ENCODE measurements around the gene ANKRD30A. TPM values are rescaled to one million over a fixed set of nuclear protein-coding genes. Genes with fewer than 3 reads are reported as not detected.
"Not testable (repeated sequence)": the region's sequence is repeated elsewhere in the genome, so short reads cannot be mapped to it uniquely, and the experiment has no call there.

The ANKRD30A gene
- total RNA-seq, 2 donors from 2014 or later: not detected

GRCh38 chr10:37381271-37381670, 255.9 kb downstream of the ANKRD30A start:
- Histone ChIP-seq H3K27me3 (ENCODE audit: control insufficient read depth, insufficient read depth, low read length, poor library complexity, severe bottlenecking) (no peaks in the 10 kb centered on the region), H3K27ac (ENCODE audit: low read depth, low read length) (no peak overlapping the region), H3K4me3 (ENCODE audit: low read length) (no peak overlapping the region), H3K9me3 (ENCODE audit: control insufficient read depth, low read length) (peaks cover 93% of the 10 kb centered on the region), H3K4me1 (ENCODE audit: control insufficient read depth, insufficient read depth, low read length) (no peaks in the 10 kb centered on the region), H3K36me3 (ENCODE audit: control insufficient read depth, insufficient read depth, low read length) (no peaks in the 10 kb centered on the region), H3K9ac (ENCODE audit: extremely low read depth, low read length, poor library complexity, severe bottlenecking) (no peak overlapping the region)
- Mint-ChIP-seq H3K4me1 (no peaks in the 10 kb centered on the region), H3K9me3 (peaks cover 93% of the 10 kb centered on the region), H3K27me3 (ENCODE audit: insufficient read depth) (no peaks in the 10 kb centered on the region), H3K27ac (no peak overlapping the region), H3K36me3 (ENCODE audit: low read depth) (no peaks in the 10 kb centered on the region), H3K4me3 (no peak overlapping the region)
- TF ChIP-seq CTCF (conservative IDR thresholded peaks at IDR 0.05): no peak
- no peak for DNase-seq
- WGBS, 2 experiments (ENCODE audit: insufficient coverage in 1 of 2, insufficient read length in 1 of 2): 76 to 87% methylated on average over 2 to 3 of the region's 3 CpGs

GRCh38 chr10:37384923-37385322, 259.5 kb downstream of the ANKRD30A start:
- Histone ChIP-seq H3K36me3 (ENCODE audit: control insufficient read depth, insufficient read depth, low read length) (no peaks in the 10 kb centered on the region), H3K4me1 (ENCODE audit: control insufficient read depth, insufficient read depth, low read length) (no peaks in the 10 kb centered on the region), H3K27ac (ENCODE audit: low read depth, low read length) (no peak overlapping the region), H3K9ac (ENCODE audit: extremely low read depth, low read length, poor library complexity, severe bottlenecking) (no peak overlapping the region), H3K27me3 (ENCODE audit: control insufficient read depth, insufficient read depth, low read length, poor library complexity, severe bottlenecking) (no peaks in the 10 kb centered on the region), H3K4me3 (ENCODE audit: low read length) (no peak overlapping the region), H3K9me3 (ENCODE audit: control insufficient read depth, low read length) (peaks cover 90% of the 10 kb centered on the region)
- Mint-ChIP-seq H3K9me3 (peaks cover 85% of the 10 kb centered on the region), H3K4me1 (no peaks in the 10 kb centered on the region), H3K4me3 (no peak overlapping the region), H3K27me3 (ENCODE audit: insufficient read depth) (no peaks in the 10 kb centered on the region), H3K27ac (no peak overlapping the region), H3K36me3 (ENCODE audit: low read depth) (no peaks in the 10 kb centered on the region)
- no peak for TF ChIP-seq CTCF (conservative IDR thresholded peaks at IDR 0.05)
- no peak for DNase-seq
- WGBS, 2 experiments (ENCODE audit: insufficient coverage in 1 of 2, insufficient read length in 1 of 2): 81 to 100% methylated on average over 2 to 4 of the region's 4 CpGs

GRCh38 chr10:37390926-37391325, 265.5 kb downstream of the ANKRD30A start:
- H3K9ac ChIP-seq (ENCODE audit: extremely low read depth, low read length, poor library complexity, severe bottlenecking): no peak overlapping the region
- H3K27ac Mint-ChIP-seq: no peak overlapping the region
- no peaks in the 10 kb centered on the region for H3K4me1 ChIP-seq (ENCODE audit: control insufficient read depth, insufficient read depth, low read length)
- H3K9me3 ChIP-seq (ENCODE audit: control insufficient read depth, low read length): peaks cover 70% of the 10 kb centered on the region
- no peak overlapping the region for H3K4me3 Mint-ChIP-seq
- H3K4me1 Mint-ChIP-seq: no peaks in the 10 kb centered on the region
- no peak for TF ChIP-seq CTCF (conservative IDR thresholded peaks at IDR 0.05)
- no peak for DNase-seq
- 77 to 82% methylated on average over 1 to 3 of the region's 3 CpGs for WGBS, 2 experiments (ENCODE audit: insufficient coverage in 1 of 2, insufficient read length in 1 of 2)
- no peaks in the 10 kb centered on the region for H3K27me3 Mint-ChIP-seq (ENCODE audit: insufficient read depth)
- no peaks in the 10 kb centered on the region for H3K36me3 Mint-ChIP-seq (ENCODE audit: low read depth)
- no peak overlapping the region for H3K27ac ChIP-seq (ENCODE audit: low read depth, low read length)
- H3K9me3 Mint-ChIP-seq: peaks cover 85% of the 10 kb centered on the region
- no peak overlapping the region for H3K4me3 ChIP-seq (ENCODE audit: low read length)
- H3K27me3 ChIP-seq (ENCODE audit: control insufficient read depth, insufficient read depth, low read length, poor library complexity, severe bottlenecking): no peaks in the 10 kb centered on the region
- H3K36me3 ChIP-seq (ENCODE audit: control insufficient read depth, insufficient read depth, low read length): no peaks in the 10 kb centered on the region

- not testable (repeated sequence) for H3K36me3 Mint-ChIP-seq (ENCODE audit: low read depth); H3K4me3 ChIP-seq (ENCODE audit: low read length); H3K27me3 ChIP-seq (ENCODE audit: control insufficient read depth, insufficient read depth, low read length, poor library complexity, severe bottlenecking); H3K4me1 ChIP-seq (ENCODE audit: control insufficient read depth, insufficient read depth, low read length); H3K27me3 Mint-ChIP-seq (ENCODE audit: insufficient read depth); H3K27ac Mint-ChIP-seq; H3K4me1 Mint-ChIP-seq; H3K27ac ChIP-seq (ENCODE audit: low read depth, low read length); H3K36me3 ChIP-seq (ENCODE audit: control insufficient read depth, insufficient read depth, low read length); H3K9ac ChIP-seq (ENCODE audit: extremely low read depth, low read length, poor library complexity, severe bottlenecking); DNase-seq; H3K4me3 Mint-ChIP-seq
- H3K9me3 Mint-ChIP-seq: peaks cover 88% of the 10 kb centered on the region
- 47% methylated on average over 1 of the region's 2 CpGs; no CpG with 5 or more reads in 1 of the 2 experiments for WGBS, 2 experiments (ENCODE audit: insufficient coverage in 1 of 2, insufficient read length in 1 of 2)
- H3K9me3 ChIP-seq (ENCODE audit: control insufficient read depth, low read length): peaks cover 70% of the 10 kb centered on the region
Observed at GRCh38 chr10:37400774-37401173, 275.4 kb downstream of the ANKRD30A start.
